HG03342 (cell line): ENCODE data around the gene SDE2.
"Not testable (repeated sequence)": the region's sequence is repeated elsewhere in the genome, so short reads cannot be mapped to it uniquely, and the experiment has no call there.

Source experiments
- ATAC-seq: cut with Tn5 transposase; IDR thresholded peaks from one replicate; pipeline ENCODE4 v1.9.1; 2021; ENCODE audit warnings: mild to moderate bottlenecking, moderate library complexity; ENCODE audit not compliant: unreplicated experiment

Gene SDE2

DNA sequence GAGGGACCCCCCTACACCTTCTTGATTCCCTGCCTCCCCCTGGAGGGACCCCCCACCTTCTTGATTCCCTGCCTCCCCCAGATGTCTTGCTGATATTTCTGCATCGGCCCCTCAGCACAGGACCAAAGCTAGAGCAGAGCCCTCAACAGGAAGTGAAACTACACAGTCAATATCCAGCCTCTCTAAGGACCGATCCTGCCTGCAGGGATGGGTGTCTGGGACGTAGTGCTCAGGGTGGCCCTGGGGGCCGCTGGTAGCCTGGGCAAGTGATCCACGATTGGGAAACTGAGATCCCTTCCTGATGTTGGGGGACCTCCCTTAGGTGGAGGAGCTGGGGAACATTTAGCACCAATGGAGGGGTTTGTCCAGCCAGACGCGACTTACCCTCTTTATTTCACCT is 54.2 kb downstream of the SDE2 start:
- ATAC-seq, result peak; percentile 80

DNA sequence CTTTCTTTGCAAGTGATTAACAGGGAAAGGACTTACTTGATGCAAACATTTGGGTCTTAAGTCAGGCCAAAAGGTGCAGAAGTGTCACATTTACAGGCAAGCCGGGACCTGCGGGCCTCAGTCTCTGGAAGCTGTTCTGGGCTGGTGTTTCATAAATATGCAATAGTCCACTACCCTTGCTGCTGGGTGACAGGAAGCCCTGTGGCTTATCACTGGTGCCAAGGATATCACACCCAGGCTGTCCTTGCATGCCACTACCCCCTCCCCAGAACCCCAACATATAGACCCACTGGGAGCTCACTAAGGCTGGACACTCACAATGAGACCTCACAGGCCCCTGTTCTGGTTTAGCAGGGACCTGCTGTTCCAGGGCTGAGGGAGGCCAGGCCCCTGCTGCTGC is 54.8 kb downstream of the SDE2 start:
- no peak for ATAC-seq

DNA sequence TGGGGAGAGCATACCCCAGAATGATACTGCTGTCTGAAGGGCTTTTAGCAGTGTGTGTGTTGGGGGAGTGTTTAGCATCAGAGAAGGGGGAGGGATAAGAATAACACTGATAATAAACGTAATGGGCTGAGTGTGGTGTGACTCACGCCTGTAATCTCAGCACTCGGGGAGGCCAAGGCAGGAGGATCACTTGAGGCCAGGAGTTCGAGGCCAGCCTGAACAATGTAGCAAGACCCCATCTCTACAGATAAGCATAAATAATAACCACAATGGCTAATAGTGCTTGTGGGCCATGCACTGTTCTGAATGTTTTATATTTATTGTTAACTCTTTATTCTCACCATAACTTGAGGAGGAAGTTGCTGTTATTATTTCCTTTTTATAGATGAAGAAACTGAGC is 55.6 kb downstream of the SDE2 start:
- no peak for ATAC-seq

DNA sequence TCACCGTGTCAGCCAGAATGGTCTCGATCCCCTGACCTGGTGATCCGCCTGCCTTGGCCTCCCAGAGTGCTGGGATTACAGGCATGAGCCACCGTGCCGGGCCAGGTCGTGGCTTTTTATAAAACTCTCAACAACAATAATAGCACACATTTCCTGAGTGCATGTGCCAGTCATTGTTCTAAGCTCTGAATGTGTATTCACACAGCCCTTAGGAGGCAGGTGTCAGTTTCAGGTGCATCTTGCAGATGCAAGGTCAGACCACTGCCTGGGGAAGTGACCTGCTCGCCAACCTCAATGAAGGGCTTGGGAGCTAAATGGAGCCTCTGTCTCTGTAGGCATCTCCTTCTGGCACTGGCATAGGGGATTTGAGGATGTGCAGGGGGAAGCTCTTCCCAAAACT is 56.6 kb downstream of the SDE2 start:
- ATAC-seq, result peak; percentile 78

DNA sequence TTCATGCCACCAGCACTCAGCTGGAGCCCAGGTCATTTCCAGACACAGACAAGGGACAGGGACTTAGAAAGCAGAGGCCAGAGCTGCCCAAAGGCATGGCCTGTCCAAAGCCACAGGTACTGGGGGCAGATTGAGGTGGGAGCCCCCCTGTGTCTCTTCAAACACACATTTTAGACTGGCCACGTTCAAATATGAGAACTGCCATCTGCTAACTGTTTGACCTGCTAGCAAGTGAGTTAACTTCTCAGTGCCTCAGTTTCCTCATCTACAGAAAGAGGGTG is 57.3 kb downstream of the SDE2 start:
- ATAC-seq, result no peak

DNA sequence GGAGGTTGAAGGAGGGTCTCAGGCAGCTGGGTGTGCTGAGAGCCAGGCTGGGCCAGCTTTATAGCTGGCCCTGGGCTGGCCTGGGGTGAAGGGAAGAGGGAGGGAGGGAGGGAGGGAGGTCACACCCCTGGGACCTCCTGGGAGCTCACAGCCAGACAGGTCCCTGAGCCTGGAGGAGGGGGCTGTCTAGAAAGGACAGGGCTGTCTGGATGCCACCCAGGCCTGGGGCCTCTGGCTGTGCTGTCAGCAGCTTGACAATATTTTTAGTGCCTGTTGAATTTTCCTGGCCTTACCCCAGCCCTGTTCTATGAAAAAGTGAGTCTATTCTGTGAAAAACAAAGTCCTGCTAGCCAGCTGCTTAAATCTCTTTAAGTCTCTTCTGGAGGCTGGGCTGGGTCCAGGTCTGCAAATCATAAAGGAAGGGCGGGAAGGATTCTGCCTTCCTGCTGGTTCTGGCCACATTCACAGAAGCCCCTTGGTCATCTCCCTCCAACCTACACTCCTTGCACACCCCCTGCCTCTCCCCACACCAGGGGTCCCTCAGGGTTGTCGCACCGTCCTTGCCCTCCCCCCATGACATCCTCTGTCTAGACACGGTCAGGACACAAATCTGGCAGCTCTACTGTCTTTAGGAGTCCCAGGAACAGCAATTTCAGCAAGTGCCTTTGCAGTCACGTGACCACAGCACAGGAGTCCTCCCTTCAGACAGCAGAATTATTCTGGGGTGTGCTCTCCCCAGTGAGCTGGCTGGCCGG is 57.8 kb downstream of the SDE2 start, which contains the start of gene LEFTY2:
TSS of gene LEFTY2 (minus strand) at position 34 of the 755 bp plus-strand sequence. CDS start 80 bp downstream, outside the sequence.
- ATAC-seq, result no peak

DNA sequence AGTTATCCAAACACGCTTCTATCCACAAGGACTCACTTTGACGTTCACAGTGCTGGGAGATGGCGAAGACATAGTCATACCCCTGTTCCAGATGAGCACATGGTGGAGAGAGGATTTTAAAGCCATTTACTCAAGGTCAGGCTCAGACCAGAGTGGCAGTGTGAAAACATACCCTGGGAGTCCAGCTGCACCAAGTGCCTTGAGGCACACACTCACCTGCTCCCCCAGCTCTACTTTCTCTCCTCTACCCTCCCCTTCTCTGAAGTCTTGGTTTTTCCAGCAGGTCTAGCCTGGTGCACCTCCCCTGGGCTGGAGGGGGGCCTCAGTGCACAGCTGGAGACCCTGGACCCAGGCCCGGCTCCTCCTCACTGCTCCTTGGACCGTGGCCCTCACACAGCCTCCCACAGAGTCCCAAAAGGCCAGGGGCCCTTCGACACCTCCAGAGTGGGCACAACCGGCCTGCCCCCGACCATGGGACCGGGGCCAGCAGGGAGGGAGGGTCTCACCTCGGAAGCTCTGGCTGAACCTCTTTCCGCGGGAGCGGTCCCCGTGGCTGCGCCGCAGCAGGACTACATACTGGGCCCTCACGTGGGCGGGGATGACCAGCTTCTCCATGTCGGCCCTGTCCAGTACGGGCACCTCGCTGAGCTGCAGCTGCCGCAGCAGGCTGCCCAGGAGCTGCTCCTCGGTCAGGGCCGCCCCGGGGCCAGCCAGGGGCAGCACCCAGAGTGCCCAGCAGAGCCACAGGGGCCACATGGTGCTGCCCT is 58.6 kb downstream of the SDE2 start:
- ATAC-seq, result no peak

DNA sequence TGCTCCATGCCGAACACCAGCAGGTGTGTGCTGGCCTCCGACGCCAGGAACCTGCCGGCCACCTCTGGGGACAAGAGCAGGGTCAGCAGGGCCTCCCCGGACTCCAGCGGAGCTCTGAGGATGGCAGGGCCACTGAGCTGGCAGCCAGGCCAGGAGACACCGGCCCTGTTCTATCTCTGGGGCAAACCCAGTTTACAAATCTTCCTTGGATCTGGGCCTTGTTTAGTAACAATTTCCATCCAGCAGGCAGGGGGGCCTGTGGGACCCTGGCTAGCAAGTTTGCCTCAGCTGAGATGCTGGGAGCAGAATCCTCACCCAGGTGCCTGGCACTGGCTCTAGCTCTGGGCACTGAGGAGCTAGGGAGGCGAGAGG is 59.2 kb downstream of the SDE2 start:
- not testable (repeated sequence) for ATAC-seq

DNA sequence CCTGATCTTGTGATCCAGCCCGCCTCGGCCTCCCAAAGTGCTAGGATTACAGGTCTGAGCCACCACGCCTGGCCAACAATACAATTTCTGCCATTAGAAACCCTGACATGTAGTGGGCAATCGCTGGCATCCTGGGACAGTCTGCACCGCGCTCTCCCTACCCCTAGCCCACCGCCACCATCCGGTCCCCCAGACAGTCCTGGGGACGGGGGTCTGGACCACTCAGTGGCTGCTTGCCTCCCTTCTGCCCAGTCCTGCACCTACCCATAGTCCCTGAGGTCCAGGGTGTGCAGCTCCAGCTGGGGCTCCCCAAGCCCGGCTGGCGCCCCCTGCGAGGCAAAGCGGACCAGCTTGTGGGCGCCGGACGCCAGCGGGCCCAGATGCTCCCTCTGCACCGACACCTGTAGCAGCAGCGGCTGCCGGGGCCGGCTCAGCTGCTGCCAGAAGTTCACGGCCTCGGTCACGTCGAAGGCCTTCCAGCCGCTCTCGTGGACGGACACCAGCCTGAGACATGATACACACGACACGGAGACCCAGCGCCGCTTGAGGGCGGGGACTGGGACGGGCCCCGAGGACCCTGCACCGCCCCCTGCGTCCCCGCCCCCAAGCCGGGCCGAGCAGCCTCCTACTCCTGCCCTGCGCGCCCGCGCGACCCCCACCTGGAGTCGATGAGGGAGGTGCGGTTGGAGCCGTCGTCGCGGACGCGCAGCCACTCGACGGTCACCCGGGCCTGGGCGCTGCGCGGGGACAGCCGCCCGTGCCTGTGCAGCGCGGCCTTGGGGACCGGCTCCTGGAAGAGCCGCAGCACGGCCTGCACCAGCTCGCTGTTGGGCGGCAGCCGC is 59.8 kb downstream of the SDE2 start:
- ATAC-seq, result not testable (repeated sequence)

DNA sequence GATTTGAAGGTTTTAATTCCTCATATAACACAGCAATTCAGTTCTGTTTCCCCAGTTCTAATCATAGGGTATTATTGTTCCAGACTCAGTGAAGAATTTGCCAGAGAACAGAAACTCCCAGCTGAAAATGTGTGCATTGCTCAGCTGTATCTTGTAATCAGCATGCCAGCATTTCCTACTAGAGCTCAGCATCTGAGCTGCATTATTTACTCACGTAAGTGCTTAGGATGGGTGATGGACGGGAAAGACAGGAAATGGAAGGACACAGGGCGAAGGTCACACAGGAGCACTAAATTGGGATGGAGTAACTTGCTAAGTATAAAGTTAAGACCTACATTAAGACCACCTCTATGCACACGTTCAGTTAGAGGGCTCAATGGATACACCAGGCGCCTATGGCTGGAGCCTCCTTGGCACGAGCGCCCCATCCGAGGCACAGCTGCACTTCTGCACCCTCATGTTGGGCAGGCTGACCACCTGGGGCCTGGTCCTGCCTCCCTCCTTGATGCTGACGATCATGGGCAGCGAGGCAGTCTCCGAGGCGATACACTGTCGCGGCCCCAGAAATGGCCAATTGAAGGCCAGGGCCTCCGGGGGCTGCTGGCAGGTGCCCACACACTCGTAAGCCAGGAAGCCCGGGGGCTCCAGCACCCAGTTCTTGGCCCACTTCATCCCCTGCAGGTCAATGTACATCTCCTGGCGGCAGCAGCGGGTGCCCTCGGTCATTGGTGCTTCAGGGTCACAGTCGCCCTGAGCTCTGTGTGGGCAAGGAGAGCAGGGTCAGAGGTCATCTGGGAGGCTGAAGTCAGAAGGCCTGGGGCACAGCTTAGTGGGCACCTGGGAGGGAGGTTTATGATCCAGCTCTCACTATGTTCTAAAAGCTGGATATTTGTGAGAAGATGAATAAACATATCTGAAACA is 61.8 kb downstream of the SDE2 start:
- ATAC-seq, result no peak

DNA sequence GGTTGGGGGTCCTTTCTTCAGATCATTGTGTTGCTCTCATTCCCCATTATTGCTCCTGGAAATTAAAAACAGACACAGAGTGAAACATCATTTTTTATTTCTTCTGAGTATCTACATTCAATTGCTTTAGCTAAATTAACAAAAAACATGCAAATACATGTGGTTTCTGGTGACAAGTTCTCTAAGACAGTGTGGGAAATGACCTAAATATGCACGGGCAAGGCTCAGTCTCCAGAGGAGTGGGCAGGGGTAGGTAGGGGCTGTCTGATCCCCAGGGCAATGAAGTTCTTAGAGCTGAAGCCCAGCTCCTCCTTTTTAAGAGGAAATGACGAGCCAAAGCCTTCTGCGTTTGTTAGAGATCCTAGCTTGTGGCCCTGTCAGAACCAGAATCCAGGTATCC is 62.6 kb downstream of the SDE2 start:
- no peak for ATAC-seq

DNA sequence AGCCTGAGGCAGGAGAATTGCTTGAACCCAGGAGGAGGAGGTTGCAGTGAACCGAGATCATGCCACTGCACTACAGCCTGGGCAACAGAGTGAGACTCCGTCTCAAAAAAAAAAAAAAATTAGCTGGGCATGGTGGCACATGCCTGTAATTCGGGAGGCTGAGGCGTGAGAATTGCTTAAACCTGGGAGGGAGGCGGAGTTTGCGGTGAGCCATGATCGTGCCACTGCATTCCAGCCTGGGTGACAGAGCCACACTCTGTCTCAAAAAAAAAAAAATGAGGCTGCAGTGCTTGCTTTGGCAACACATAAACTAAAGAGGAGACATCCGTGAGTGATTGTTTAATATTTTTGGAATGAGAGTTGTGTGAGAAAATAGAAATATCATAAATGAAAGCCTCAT is 63.1 kb downstream of the SDE2 start:
- not testable (repeated sequence) for ATAC-seq

DNA sequence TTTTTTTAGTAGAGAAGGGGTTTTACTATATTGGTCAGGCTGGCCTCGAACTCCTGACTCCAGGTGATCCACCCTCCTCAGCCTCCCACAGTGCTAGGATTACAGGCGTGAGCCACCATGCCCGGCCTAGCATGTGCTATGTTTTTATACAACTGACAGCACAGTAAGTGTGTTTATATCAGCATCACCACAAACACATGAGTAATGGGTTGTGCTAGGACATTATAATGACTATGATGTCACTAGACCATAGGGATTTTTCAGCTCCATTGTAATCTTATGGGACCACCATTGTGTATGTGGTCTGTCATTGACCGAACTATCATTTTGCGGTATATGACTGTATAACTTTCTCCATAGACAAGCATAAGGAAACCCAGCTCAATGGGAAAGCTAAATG is 64.4 kb downstream of the SDE2 start:
- ATAC-seq, result no peak

DNA sequence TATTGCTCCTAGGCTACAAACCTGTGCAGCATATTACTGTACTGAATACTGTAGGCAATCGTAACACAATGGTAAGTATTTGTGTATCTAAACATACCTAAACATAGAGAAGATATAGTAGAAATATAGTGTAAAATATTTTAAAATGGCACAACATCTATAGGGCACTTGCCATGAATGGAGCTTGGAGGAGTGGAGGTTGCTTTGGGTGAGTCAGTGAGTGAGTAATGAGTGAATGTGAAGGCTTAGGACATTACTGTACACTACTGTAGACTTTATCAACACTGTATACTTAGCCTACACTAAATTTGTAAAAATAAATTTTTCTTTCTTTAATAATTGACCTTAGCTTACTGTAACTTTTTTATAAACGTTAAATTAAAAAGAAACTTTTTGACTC is 66.1 kb downstream of the SDE2 start:
- ATAC-seq, result no peak
